ENCODE results near the gene INPP4B.
A peak's percentile ranks its signal among the peaks of the same experiment; 100 is the strongest.

Gene INPP4B

GRCh38 chr4:142846108-142846728 lies at the start of gene INPP4B:
Gene INPP4B, minus strand, starts transcription at chr4:142846301.
- peak; percentile 28 to 44 (median 43) for DNase-seq (ENCODE audit: low read depth in 3 of 3)

GRCh38 chr4:142893012-142893411 lies 46.9 kb upstream of the INPP4B start:
- no peak for DNase-seq (ENCODE audit: low read depth in 3 of 3)

- DNase-seq (ENCODE audit: low read depth in 3 of 3), result no peak
Observed at GRCh38 chr4:142886566-142886965, 40.5 kb upstream of the INPP4B start.

GRCh38 chr4:142883040-142883832 lies 37.1 kb upstream of the INPP4B start:
- DNase-seq (ENCODE audit: low read depth in 3 of 3), result no peak

- DNase-seq (ENCODE audit: low read depth in 3 of 3), result no peak
Observed at GRCh38 chr4:142882159-142882558, 36.1 kb upstream of the INPP4B start.

- DNase-seq (ENCODE audit: low read depth in 3 of 3), result no peak
Observed at GRCh38 chr4:142881331-142881730, 35.2 kb upstream of the INPP4B start.

- no peak for DNase-seq (ENCODE audit: low read depth in 3 of 3)
Observed at GRCh38 chr4:142875117-142875516, 29.0 kb upstream of the INPP4B start.

- DNase-seq (ENCODE audit: low read depth in 3 of 3), result no peak
Observed at GRCh38 chr4:142874684-142875083, 28.6 kb upstream of the INPP4B start.

GRCh38 chr4:142866685-142867084 lies 20.6 kb upstream of the INPP4B start:
- DNase-seq (ENCODE audit: low read depth in 3 of 3), result no peak

- no peak for DNase-seq (ENCODE audit: low read depth in 3 of 3)
Observed at GRCh38 chr4:142861351-142861750, 15.2 kb upstream of the INPP4B start.

GRCh38 chr4:142858965-142859364 lies 12.9 kb upstream of the INPP4B start:
- DNase-seq (ENCODE audit: low read depth in 3 of 3), result no peak

GRCh38 chr4:142858446-142858845 lies 12.3 kb upstream of the INPP4B start:
- no peak for DNase-seq (ENCODE audit: low read depth in 3 of 3)

- DNase-seq (ENCODE audit: low read depth in 3 of 3), result no peak
Observed at GRCh38 chr4:142856576-142856975, 10.5 kb upstream of the INPP4B start.

- no peak for DNase-seq (ENCODE audit: low read depth in 3 of 3)
Observed at GRCh38 chr4:142850478-142850877, 4.4 kb upstream of the INPP4B start.

- peak; percentile 54 to 66 (median 59) for DNase-seq (ENCODE audit: low read depth in 3 of 3)
Observed at GRCh38 chr4:142846729-142847596, 862 bp upstream of the INPP4B start.

- peak in 2 of 3 experiments; percentile 1 to 18 for DNase-seq (ENCODE audit: low read depth in 3 of 3)
Observed at GRCh38 chr4:142845293-142846107, 601 bp downstream of the INPP4B start.

GRCh38 chr4:142844782-142845181 lies 1.3 kb downstream of the INPP4B start:
- no peak for DNase-seq (ENCODE audit: low read depth in 3 of 3)

GRCh38 chr4:142840516-142841123 lies 5.5 kb downstream of the INPP4B start:
- DNase-seq (ENCODE audit: low read depth in 3 of 3), result no peak

GRCh38 chr4:142838778-142839177 lies 7.3 kb downstream of the INPP4B start:
- DNase-seq (ENCODE audit: low read depth in 3 of 3), result no peak

GRCh38 chr4:142832022-142832421 lies 14.1 kb downstream of the INPP4B start:
- no peak for DNase-seq (ENCODE audit: low read depth in 3 of 3)
